Kidney (tissue), 14 donors: ENCODE results near the gene KRTAP10-7. TPM values are rescaled to one million over a fixed set of nuclear protein-coding genes. Genes with fewer than 3 reads are reported as not detected.
"Not testable (repeated sequence)": the region's sequence is repeated elsewhere in the genome, so short reads cannot be mapped to it uniquely, and the experiment has no call there.

Experiments used
- DNase-seq, 5 donors: peaks; one replicate each; pipeline ENCODE4 v3.0.0-alpha.2; 2013 to 2020
- FAIRE-seq: peaks from 2 replicates; lab custom pipeline; 2012; peaks lifted over from hg19 to GRCh38; lab: Jason Lieb, UNC
- H3K27ac ChIP-seq, 2 donors: one replicate each; pipeline ENCODE4 v1.7.0; 2013; ENCODE audit warnings: low read depth in 2 of 2, low read length in 2 of 2, inconsistent platforms in 1 of 2
- H3K27me3 ChIP-seq: one replicate; pipeline ENCODE4 v1.7.1; 2013; ENCODE audit warnings: low read length, inconsistent platforms; ENCODE audit not compliant: control insufficient read depth, insufficient read depth
- H3K36me3 ChIP-seq, 3 donors: one replicate each; pipeline versions ENCODE4 v1.7.0 to v1.7.1; 2013; ENCODE audit warnings: low read length in 3 of 3, control low read depth in 1 of 3, inconsistent platforms in 1 of 3; ENCODE audit not compliant: insufficient read depth in 3 of 3, control insufficient read depth in 2 of 3
- H3K4me1 ChIP-seq, 3 donors: one replicate each; pipeline versions ENCODE4 v1.7.0 to v1.7.1; 2013; ENCODE audit warnings: low read length in 3 of 3, inconsistent platforms in 1 of 3, low read depth in 1 of 3; ENCODE audit not compliant: control insufficient read depth in 2 of 3, insufficient read depth in 2 of 3
- H3K4me3 ChIP-seq, 3 donors: one replicate each; pipeline versions ENCODE4 v1.7.0 to v1.8.1; 2013; ENCODE audit warnings: low read length in 3 of 3, control low read depth in 1 of 3, inconsistent platforms in 1 of 3
- H3K9ac ChIP-seq, 3 donors: one replicate each; pipeline versions ENCODE4 v1.7.0 to v1.7.1; 2013; ENCODE audit warnings: low read length in 3 of 3, control low read depth in 1 of 3, inconsistent platforms in 1 of 3
- H3K9me3 ChIP-seq, 3 donors: one replicate each; pipeline versions ENCODE4 v1.7.0 to v1.7.1; 2013; ENCODE audit warnings: low read length in 3 of 3, control low read depth in 1 of 3, inconsistent platforms in 1 of 3; ENCODE audit not compliant: control insufficient read depth in 2 of 3, insufficient read depth in 1 of 3
- CTCF ChIP-seq: IDR thresholded peaks from 3 replicates; pipeline ENCODE4 v1.5.1; 2012; ENCODE audit warnings: mild to moderate bottlenecking, moderate library complexity, borderline replicate concordance; ENCODE audit not compliant: insufficient read depth; ENCODE audit errors: extremely low read depth
- intact Hi-C: fragments of 100-400 bp; cut with DNase I; formaldehyde crosslinking; loops from one replicate; pipeline ENCODE4 v1.11.1; 2022
- polyA plus RNA-seq: library from polyadenylated mRNA; stranded (reverse); fragments of 350-450 nt; fragmentation: Illumina TruSeq; extraction: RNeasy Lipid Tissue Mini Kit (QIAGEN cat#74804); gene quantifications from one replicate; pipeline ENCODE4 v1.2.3, GENCODE V29; 2014; ENCODE audit warnings: low read depth, low replicate concordance; ENCODE audit not compliant: insufficient read depth
- total RNA-seq: library from RNA; stranded (reverse); fragmentation: NEBNext Ultra II Directional; extraction: Animal tissue kit (Norgen Biotek cat#: 25700); gene quantifications from one replicate; pipeline ENCODE4 v1.2.1, GENCODE V29; 2021
- donor health status: control.
- donor health status: control.
- donor health status: control.
- donor health status: control.
- donor health status: control.
- donor health status: DM: yes; HTN: yes; CAD: no.
- donor health status: Normal renal cell carcinoma (clear cell type).

KRTAP10-7 gene
- total and polyA plus RNA-seq, 2 donors from 2014 or later, result not detected

- H3K9ac ChIP-seq, result no peak overlapping the region
- H3K9me3 ChIP-seq, result peaks cover 0 to 8% (median 0%) of the 10 kb centered on the region in 3 donors
- no peak overlapping the region for H3K27ac ChIP-seq
- no peaks in the 10 kb centered on the region for H3K36me3 ChIP-seq
- no peaks in the 10 kb centered on the region for H3K27me3 ChIP-seq
- intact Hi-C loops, result no loop called here
- DNase-seq, result no peak
- TF ChIP-seq CTCF, result no peak
- no peak overlapping the region for H3K4me3 ChIP-seq
- no peak for FAIRE-seq
- H3K4me1 ChIP-seq, result no peaks in the 10 kb centered on the region
These were observed 40.4 kb downstream of the KRTAP10-7 start for GRCh38 chr21:44640761-44641160.

- no peaks in the 10 kb centered on the region for H3K4me1 ChIP-seq
- H3K27ac ChIP-seq, result no peak overlapping the region
- TF ChIP-seq CTCF, result no peak
- intact Hi-C loops, result no loop called here
- H3K36me3 ChIP-seq, result no peaks in the 10 kb centered on the region
- H3K9ac ChIP-seq, result no peak overlapping the region
- H3K9me3 ChIP-seq, result peaks cover 0 to 8% (median 0%) of the 10 kb centered on the region in 3 donors
- FAIRE-seq (no peak), DNase-seq (peak in 1 of 5 donors; percentile 21)
- H3K4me3 ChIP-seq, result no peak overlapping the region
- H3K27me3 ChIP-seq, result no peaks in the 10 kb centered on the region
These were observed 43.4 kb downstream of the KRTAP10-7 start for GRCh38 chr21:44643741-44644310.

DNA sequence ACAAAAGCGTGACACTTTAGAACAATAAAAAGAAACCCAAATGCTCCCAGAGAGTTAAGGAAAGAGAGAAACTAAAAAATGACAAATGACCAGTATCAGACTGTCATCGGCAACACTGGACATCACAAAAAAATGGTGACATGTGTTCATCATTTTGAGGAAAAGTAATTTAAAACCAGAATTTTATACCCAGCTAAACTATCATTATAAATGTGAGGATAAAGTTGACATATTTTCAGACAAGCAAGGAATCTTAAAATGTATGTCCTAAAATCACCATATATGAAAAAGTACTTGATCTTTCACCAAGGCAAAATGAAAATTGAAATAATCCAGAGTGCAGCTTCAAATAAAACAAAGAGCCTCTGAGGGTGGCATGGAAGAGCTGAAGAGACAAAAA is 44.5 kb downstream of the KRTAP10-7 start:
- Histone ChIP-seq H3K27ac (no peak overlapping the region), H3K36me3 (no peaks in the 10 kb centered on the region), H3K4me3 (no peak overlapping the region), H3K4me1 (no peaks in the 10 kb centered on the region), H3K9me3 (peaks cover 0 to 7% (median 0%) of the 10 kb centered on the region in 3 donors), H3K27me3 (no peaks in the 10 kb centered on the region), H3K9ac (no peak overlapping the region)
- no peak for DNase-seq
- intact Hi-C loops, result no loop called here
- TF ChIP-seq CTCF, result no peak
- FAIRE-seq, result no peak

DNA sequence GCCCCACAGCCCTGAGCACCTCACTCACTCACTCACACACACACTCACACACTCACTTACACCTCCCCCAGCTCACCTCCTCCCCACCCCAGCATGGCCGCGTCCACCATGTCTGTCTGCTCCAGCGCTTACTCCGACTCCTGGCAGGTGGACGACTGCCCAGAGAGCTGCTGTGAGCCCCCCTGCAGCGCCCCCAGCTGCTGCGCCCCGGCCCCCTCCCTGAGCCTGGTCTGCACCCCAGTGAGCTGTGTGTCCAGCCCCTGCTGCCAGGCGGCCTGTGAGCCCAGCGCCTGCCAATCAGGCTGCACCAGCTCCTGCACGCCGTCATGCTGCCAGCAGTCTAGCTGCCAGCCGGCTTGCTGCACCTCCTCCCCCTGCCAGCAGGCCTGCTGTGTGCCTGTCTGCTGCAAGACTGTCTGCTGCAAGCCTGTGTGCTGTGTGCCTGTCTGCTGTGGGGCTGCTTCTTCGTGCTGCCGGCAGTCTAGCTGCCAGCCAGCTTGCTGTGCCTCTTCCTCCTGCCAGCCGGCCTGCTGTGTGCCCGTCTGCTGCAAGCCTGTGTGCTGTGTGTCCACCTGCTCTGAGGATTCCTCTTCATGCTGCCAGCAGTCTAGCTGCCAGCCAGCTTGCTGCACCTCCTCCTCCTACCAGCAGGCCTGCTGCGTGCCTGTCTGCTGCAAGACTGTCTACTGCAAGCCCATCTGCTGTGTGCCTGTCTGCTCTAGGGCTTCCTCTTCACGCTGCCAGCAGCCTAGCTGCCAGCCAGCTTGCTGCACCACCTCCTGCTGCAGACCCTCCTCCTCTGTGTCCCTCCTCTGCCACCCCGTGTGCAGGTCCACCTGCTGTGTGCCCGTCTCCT is 46.2 kb downstream of the KRTAP10-7 start, which contains the start of gene KRTAP10-11:
Gene KRTAP10-11 (plus strand): TSS at position 49 of the 856 bp plus-strand sequence. CDS start 45 bp downstream, at position 94.
- H3K4me1 ChIP-seq, H3K9me3 ChIP-seq, H3K36me3 ChIP-seq, H3K4me3 ChIP-seq, DNase-seq, H3K27ac ChIP-seq, H3K27me3 ChIP-seq, intact Hi-C loops, FAIRE-seq, H3K9ac ChIP-seq: not testable (repeated sequence)
